Measurements from ENCODE around the gene PPIG. TPM values are rescaled to one million over a fixed set of nuclear protein-coding genes. Genes with fewer than 3 reads are reported as not detected.

Gene PPIG
- total and polyA plus RNA-seq, 2 experiments from 2014 or later, result 40.7 to 157 TPM

GRCh38 chr2:169662744-169663143 is 78.6 kb downstream of the PPIG start:
- Histone ChIP-seq H3F3A (replicated peaks; ENCODE audit: low read depth) (no peaks in the 10 kb centered on the region), H3K36me3 (ENCODE audit: insufficient read depth) (no peaks in the 10 kb centered on the region), H3K27ac (ENCODE audit: low read depth) (no peak overlapping the region), H4K20me1 (replicated peaks; ENCODE audit: insufficient read depth) (no peaks in the 10 kb centered on the region), H2AFZ (no peak overlapping the region), H3K4me2 (no peak overlapping the region), H3K4me1 (ENCODE audit: insufficient read depth) (no peaks in the 10 kb centered on the region), H3K27me3 (ENCODE audit: insufficient read depth) (no peaks in the 10 kb centered on the region), H3K4me3 (no peak overlapping the region), H3K79me2 (replicated peaks; ENCODE audit: insufficient read depth) (no peaks in the 10 kb centered on the region), H3K9me2 (ENCODE audit: insufficient read depth) (no peaks in the 10 kb centered on the region)
- ATAC-seq (no peak), DNase-seq (ENCODE audit: low spot score) (no peak)
- Mint-ChIP-seq H3K27me3 (ENCODE audit: insufficient read depth, low read depth, poor library complexity) (no peaks in the 10 kb centered on the region), H3K4me1 (no peaks in the 10 kb centered on the region), H3K4me3 (no peak overlapping the region), H3K9me3 (no peaks in the 10 kb centered on the region), H3K36me3 (ENCODE audit: low read depth) (no peaks in the 10 kb centered on the region), H3K27ac (no peak overlapping the region)
- TF ChIP-seq ZNF462 (CRISPR knock-in tag; IDR thresholded peaks at IDR 0.05), result no peak
- TF ChIP-seq, protein P1, sequence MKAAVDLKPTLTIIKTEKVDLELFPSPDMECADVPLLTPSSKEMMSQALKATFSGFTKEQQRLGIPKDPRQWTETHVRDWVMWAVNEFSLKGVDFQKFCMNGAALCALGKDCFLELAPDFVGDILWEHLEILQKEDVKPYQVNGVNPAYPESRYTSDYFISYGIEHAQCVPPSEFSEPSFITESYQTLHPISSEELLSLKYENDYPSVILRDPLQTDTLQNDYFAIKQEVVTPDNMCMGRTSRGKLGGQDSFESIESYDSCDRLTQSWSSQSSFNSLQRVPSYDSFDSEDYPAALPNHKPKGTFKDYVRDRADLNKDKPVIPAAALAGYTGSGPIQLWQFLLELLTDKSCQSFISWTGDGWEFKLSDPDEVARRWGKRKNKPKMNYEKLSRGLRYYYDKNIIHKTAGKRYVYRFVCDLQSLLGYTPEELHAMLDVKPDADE (IDR thresholded peaks at IDR 0.05), result no peak
- TF ChIP-seq EZH2phosphoT487 (IDR thresholded peaks at IDR 0.05; ENCODE audit: unreplicated experiment), result no peak
- TF ChIP-seq, protein P2, sequence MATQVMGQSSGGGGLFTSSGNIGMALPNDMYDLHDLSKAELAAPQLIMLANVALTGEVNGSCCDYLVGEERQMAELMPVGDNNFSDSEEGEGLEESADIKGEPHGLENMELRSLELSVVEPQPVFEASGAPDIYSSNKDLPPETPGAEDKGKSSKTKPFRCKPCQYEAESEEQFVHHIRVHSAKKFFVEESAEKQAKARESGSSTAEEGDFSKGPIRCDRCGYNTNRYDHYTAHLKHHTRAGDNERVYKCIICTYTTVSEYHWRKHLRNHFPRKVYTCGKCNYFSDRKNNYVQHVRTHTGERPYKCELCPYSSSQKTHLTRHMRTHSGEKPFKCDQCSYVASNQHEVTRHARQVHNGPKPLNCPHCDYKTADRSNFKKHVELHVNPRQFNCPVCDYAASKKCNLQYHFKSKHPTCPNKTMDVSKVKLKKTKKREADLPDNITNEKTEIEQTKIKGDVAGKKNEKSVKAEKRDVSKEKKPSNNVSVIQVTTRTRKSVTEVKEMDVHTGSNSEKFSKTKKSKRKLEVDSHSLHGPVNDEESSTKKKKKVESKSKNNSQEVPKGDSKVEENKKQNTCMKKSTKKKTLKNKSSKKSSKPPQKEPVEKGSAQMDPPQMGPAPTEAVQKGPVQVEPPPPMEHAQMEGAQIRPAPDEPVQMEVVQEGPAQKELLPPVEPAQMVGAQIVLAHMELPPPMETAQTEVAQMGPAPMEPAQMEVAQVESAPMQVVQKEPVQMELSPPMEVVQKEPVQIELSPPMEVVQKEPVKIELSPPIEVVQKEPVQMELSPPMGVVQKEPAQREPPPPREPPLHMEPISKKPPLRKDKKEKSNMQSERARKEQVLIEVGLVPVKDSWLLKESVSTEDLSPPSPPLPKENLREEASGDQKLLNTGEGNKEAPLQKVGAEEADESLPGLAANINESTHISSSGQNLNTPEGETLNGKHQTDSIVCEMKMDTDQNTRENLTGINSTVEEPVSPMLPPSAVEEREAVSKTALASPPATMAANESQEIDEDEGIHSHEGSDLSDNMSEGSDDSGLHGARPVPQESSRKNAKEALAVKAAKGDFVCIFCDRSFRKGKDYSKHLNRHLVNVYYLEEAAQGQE (IDR thresholded peaks at IDR 0.05; ENCODE audit: unreplicated experiment), result no peak
- no peak for TF ChIP-seq ZNF331 (CRISPR knock-in tag; IDR thresholded peaks at IDR 0.05; ENCODE audit: low read depth)
- TF ChIP-seq NANOG (IDR thresholded peaks at IDR 0.05; ENCODE audit: borderline replicate concordance), result no peak
- TF ChIP-seq CTCF (conservative IDR thresholded peaks at IDR 0.05; ENCODE audit: low read depth in 2 of 2), result no peak
- TF ChIP-seq EZH2 (IDR thresholded peaks at IDR 0.05; ENCODE audit: low read depth, unreplicated experiment), result no peak
- TF ChIP-seq POLR2AphosphoS5 (IDR thresholded peaks at IDR 0.05; ENCODE audit: low read depth), result no peak

Data from GM23338 (cell line).